Activated CD4-positive, alpha-beta T cell treated with anti-CD3 and anti-CD28 coated beads for 48 hours (primary cell): ENCODE data around the gene PRR23A.
"Not testable (repeated sequence)": the region's sequence is repeated elsewhere in the genome, so short reads cannot be mapped to it uniquely, and the experiment has no call there.

ENCODE experiments used
- DNase-seq: peaks from one replicate; pipeline ENCODE4 v3.0.0-alpha.2; 2020

Gene PRR23A

DNA sequence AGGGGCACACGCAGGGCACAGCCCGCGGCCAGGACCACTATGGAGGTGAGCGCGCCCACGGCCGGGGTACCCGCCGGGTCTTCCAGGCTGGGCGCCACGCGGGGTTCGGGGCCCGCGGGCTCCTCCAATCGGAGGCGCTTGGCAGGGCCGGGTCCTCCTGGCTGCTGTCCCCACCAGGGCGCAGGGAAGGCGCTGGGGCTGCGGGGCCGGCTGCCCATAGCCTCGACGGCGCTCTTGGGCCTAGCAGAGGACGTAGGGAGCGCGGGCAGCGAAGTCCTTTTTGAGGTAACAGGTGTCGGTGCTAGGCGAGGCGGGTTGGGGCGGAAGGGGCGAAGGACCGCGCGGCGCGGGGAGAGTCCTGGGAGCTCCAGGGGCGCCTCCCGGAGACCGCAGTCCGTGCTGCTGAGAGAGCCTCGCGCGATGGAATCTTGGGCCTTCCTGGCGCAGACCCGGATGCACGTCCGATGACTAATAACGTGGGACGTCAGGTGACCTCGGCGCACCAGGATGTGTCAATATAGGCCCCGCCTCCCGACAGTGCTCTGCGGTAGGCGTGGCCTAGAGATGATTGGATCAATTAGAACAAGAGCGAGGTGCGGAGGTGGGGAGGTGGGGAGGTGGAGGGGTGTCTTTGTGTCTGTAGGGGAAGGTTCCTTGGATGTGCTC lies at the start of gene PRR23A:
TSS of gene PRR23A (minus strand) at position 218 of the 666 bp plus-strand sequence. CDS start at position 218, 0 bp downstream.
- DNase-seq: no peak

DNA sequence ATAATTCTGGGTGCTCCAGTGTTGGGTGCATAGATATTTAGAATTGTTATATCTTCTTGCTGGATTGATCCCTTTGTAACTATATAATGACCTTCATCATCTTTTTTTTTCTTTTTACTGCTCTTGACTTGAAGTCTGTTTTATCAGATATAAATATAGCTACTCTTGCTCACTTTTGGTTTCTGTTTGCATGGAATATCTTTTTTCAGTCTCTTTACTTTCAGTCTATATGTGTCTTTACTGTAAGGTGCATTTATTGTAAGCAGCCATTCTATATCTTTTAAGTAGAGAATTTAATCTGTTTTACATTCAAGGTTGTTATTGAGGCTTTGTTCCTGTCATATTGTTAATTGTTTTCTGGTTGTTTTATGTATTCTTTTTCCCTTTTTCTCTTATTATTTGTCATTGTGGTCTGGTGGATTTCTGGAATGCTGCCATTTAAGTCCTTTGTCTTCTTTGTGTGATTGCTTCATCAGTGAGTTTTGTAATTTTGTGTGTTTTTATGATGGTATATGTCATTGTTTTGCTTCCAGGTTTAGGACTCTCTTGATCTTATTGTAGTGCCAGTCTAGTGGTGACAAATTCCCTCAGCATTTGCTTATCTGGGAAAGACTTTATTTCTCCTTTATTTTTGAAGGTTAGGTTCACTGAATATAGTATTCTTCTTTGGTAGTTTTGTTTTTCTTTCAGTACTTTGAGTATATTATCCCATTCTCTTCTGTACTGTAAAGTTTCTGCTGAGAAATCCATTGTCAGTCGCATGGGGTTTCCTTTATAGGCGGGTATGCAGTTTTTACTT lies 46.9 kb upstream of the PRR23A start:
- DNase-seq: no peak

GRCh38 chr3:139044366-139045210 lies 38.5 kb upstream of the PRR23A start, which contains the start of gene PRR23C:
PRR23C (minus strand) TSS chr3:139044892; CDS start chr3:139044620, 272 bp downstream.
- no peak for DNase-seq

- no peak for DNase-seq
Measured at GRCh38 chr3:139043554-139044365, 37.7 kb upstream of the PRR23A start.

GRCh38 chr3:139037478-139037877 lies 31.4 kb upstream of the PRR23A start:
- DNase-seq: no peak

GRCh38 chr3:139032326-139033002 lies 26.4 kb upstream of the PRR23A start:
- no peak for DNase-seq

DNA sequence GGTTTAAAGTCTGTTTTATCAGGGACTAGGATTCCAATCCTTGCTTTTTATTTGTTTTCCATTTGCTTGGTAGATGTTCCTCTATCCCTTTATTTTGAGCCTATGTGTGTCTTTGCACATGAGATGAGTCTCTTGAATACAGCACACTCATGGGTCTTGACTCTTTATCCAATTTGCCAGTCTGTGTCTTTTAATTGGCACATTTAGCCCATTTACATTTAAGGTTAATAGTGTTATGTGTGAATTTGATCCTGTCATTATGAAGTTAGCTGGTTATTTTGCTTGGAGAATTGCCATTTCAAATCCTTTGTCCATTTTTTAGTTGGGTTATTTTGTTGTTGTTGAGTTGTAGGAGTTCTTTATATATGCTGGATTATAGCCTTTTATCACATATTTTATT lies 24.5 kb upstream of the PRR23A start:
- not testable (repeated sequence) for DNase-seq

DNA sequence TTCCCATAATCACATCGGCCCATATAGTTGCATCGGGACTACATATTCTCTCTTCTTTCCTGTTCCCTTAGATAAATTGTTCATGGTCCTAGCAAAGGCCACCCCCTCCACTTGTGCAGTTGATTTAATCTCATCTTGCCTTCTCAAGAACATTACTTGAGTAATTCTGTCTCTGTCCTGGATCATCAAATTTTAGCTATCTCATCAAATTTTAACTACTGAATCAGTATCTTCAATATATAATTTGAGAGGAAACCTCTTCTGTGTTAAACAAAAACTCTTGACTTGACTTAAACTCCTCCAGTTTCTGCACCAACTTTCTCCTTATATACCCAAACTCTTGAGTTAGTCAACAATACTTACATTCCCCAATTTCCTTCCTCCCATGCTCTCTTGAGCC lies 18.9 kb upstream of the PRR23A start:
- no peak for DNase-seq

- no peak for DNase-seq
Measured at GRCh38 chr3:139020868-139021234, 14.8 kb upstream of the PRR23A start, which contains the start of gene PRR23B. PRR23B (minus strand) TSS chr3:139020926; CDS start chr3:139020661, 265 bp downstream.

DNA sequence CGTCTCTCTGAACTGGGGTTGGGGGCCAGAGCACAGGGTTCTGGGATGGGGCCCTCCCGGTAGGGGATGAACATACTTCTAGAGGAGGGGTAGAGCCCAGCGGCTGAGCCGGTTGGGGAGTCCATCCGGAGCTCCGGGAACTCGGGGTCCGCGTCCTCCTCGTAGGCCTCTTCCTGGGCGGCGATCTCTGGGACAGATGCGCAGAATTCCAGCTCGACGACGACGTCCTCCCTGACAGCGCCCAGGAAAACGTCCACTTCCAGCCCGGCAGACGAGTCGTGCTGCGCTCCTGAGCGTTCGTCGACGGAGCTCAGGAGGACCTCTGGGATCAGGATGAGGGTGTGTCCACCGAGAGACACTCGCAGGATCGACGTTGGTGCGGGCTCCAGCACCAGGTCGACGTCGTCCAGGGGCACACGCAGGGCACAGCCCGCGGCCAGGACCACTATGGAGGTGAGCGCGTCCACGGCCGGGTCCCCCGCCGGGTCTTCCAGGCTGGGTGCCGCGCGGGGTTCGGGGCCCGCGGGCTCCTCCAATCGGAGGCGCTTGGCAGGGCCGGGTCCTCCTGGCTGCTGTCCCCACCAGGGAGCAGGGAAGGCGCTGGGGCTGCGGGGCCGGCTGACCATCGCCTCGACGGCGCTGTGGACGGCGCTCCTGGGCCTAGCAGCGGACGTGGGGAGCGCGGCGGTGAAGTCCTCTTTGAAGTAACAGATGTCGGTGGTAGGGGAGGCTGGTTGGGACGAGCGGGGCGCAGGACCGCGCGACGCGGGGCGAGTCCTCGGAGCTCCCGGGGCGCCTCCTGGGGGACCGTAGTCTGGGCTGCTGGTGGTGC lies 14.2 kb upstream of the PRR23A start:
- DNase-seq: no peak

DNA sequence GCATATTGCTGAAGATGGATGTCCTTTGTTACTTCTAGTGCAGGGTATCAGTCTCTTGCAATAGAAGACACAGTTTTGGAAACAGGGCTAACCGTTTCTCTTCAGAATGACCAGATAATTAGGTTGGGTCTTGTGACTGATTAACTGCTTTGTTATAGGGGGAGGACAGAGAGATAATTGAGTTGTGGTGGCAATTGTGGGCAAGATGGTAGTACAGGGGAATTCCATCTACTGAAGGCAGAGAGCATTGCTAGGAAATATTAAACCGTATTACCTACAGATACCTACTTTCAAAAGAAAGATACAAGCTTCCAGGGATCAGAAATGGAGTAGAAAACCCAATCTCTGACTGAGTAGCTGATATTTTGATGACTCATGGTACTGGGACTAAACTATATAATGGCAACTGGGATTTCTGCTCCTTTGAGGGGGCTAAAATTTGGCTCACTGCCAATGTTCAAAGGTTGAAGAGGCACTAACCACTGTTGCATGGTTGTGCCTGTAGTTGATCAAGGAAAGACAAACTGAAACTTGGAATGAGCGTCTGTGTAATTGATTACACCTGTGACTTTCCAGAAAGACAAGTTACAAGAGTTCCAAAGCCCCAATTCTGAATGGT lies 10.5 kb upstream of the PRR23A start:
- no peak for DNase-seq

- no peak for DNase-seq
Measured at GRCh38 chr3:139005356-139005993, 593 bp downstream of the PRR23A start.

GRCh38 chr3:138995706-138996105 lies 10.4 kb downstream of the PRR23A start:
- no peak for DNase-seq

- DNase-seq: no peak
Measured at GRCh38 chr3:138987181-138987580, 18.9 kb downstream of the PRR23A start.

DNA sequence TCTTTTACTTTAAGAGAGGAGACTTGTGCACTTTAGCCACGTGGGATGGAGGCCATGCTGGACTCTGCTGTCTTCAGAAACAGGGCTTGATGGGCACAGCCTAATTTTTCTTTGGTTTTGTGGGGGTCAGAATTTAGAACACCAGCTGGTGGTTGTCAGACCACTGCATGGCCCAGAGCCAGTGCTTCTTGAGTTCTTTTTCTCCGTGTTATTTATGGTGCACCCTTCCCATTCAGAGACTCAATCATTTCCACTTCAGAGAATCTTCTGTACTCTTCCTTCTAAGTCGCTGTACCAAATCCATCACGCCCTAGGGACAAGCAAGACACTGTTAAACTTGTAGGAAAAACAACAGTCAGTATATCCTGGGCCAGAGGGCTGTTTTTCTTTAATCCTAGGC lies 20.1 kb downstream of the PRR23A start:
- no peak for DNase-seq

- no peak for DNase-seq
Measured at GRCh38 chr3:138984816-138985215, 21.3 kb downstream of the PRR23A start.

DNA sequence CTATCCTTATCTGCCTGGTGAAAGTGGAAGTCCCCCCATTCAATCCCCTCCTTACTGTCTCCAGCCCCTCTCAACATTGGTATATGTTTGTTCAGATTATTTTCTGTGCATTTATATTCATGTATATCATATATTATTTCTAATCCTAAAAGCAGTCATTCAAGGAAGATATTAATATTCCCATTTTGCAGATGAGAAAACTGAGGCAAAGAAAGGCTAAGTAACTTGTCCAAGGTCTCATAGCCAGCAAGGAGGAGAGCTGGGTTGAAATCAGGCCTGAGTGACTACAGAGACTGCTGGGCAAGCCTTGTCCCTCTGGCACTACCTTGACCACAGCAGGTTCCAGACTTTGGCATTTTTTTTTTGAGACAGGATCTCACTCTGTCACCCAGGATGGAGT lies 30.0 kb downstream of the PRR23A start:
- DNase-seq: no peak

GRCh38 chr3:138975351-138975750 lies 30.7 kb downstream of the PRR23A start:
- DNase-seq: no peak

DNA sequence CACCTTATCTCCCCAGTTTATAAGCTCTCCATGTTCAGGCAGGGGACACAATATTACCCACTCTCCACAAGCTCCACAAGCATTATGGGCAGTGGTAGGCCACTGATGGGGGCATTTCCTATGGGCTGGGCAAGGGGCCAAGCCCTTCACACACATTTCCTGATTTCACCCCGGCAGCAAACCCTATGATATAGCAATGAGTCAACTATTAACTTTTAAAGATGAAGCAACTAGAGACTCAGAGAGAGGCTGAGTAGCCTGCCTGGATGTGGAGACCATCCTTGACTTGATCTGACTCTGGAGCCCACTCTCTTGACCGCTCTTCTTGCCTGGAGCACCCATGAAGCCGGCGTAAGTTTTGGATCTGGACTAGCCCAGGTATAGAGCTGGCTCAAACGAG lies 31.6 kb downstream of the PRR23A start:
- DNase-seq: no peak

- DNase-seq: no peak
Measured at GRCh38 chr3:138972941-138973340, 33.1 kb downstream of the PRR23A start.
